Endothelial cell of umbilical vein (primary cell): ENCODE measurements around the gene IGFBPL1.

Source experiments
- CTCF ChIP-seq, 2 donors: IDR thresholded peaks; 1 replicate in 1 of 2; 2 replicates in 1 of 2; pipeline ENCODE4 v1.5.1; 2011; ENCODE audit warnings: low read length in 2 of 2, mild to moderate bottlenecking in 2 of 2, moderate library complexity in 2 of 2, control low read depth in 1 of 2, inconsistent platforms in 1 of 2, low read depth in 1 of 2; ENCODE audit not compliant: insufficient read depth in 1 of 2; ENCODE audit errors: extremely low read depth in 1 of 2
- FOS ChIP-seq: IDR thresholded peaks from 2 replicates; pipeline ENCODE4 v1.6.1; 2011; ENCODE audit warnings: mild to moderate bottlenecking, low read length, moderate library complexity, borderline replicate concordance; ENCODE audit not compliant: insufficient read depth
- POLR2A ChIP-seq: IDR thresholded peaks from 2 replicates; pipeline ENCODE4 v1.6.1; 2012; ENCODE audit warnings: low read depth, mild to moderate bottlenecking, control low read depth, low read length
- TF ChIP-seq, protein P1 (sequence below): IDR thresholded peaks from 2 replicates; pipeline ENCODE4 v1.6.1; 2011; ENCODE audit not compliant: insufficient read depth, insufficient read length

GRCh38 chr9:38362852-38363588 lies 61.2 kb downstream of the IGFBPL1 start:
- TF ChIP-seq, protein P1, sequence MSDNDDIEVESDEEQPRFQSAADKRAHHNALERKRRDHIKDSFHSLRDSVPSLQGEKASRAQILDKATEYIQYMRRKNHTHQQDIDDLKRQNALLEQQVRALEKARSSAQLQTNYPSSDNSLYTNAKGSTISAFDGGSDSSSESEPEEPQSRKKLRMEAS, result peak; percentile 26
- TF ChIP-seq CTCF (IDR thresholded peaks at IDR 0.05; ENCODE audit: extremely low read depth in 1 of 2, insufficient read depth in 1 of 2, low read depth in 1 of 2, low read length in 2 of 2), result peak; percentile 47 to 55
- no peak for TF ChIP-seq POLR2A
- TF ChIP-seq FOS, result no peak
